KMS-11 (cell line): ENCODE results near the gene BEX4.
A peak's percentile ranks its signal among the peaks of the same experiment; 100 is the strongest.

Experiments
- H2AFZ ChIP-seq: fragments of 200-600 bp; sonication (generic); 2 replicates; pipeline ENCODE4 v1.6.1; 2016; ENCODE audit warnings: antibody characterized with exemption, mixed run types, low read depth
- H3K27ac ChIP-seq: fragments of 200-600 bp; sonication (generic); 2 replicates; pipeline ENCODE4 v1.6.1; 2016; ENCODE audit warnings: mild to moderate bottlenecking, mixed run types
- H3K27me3 ChIP-seq: fragments of 200-600 bp; sonication (generic); 2 replicates; pipeline ENCODE4 v1.6.1; 2017; ENCODE audit warnings: mild to moderate bottlenecking, low read depth, mixed run types, moderate library complexity; ENCODE audit not compliant: insufficient read depth
- H3K36me3 ChIP-seq: fragments of 200-600 bp; sonication (generic); 2 replicates; pipeline ENCODE4 v1.6.1; 2017; ENCODE audit warnings: mild to moderate bottlenecking, mixed run types; ENCODE audit not compliant: insufficient read depth
- H3K4me1 ChIP-seq: fragments of 200-600 bp; sonication (generic); 2 replicates; pipeline ENCODE4 v1.6.1; 2016; ENCODE audit warnings: mild to moderate bottlenecking, low read depth, mixed run types; ENCODE audit not compliant: poor library complexity, severe bottlenecking
- H3K4me2 ChIP-seq: fragments of 200-600 bp; sonication (generic); 2 replicates; pipeline ENCODE4 v1.7.0; 2016; ENCODE audit warnings: mild to moderate bottlenecking, mixed run types
- H3K4me3 ChIP-seq: fragments of 200-600 bp; sonication (generic); IDR thresholded peaks from 2 replicates; pipeline ENCODE4 v1.6.1; 2017; ENCODE audit warnings: low read depth, low read length, mixed read lengths; ENCODE audit not compliant: insufficient read depth
- H3K79me2 ChIP-seq: fragments of 200-600 bp; sonication (generic); 2 replicates; pipeline ENCODE4 v1.6.1; 2016; ENCODE audit warnings: low read depth, mixed run types; ENCODE audit not compliant: insufficient read depth
- H3K9ac ChIP-seq: fragments of 200-600 bp; sonication (generic); 2 replicates; pipeline ENCODE4 v1.6.1; 2016; ENCODE audit warnings: mild to moderate bottlenecking, mixed run types
- H4K20me1 ChIP-seq: fragments of 200-600 bp; sonication (generic); 2 replicates; pipeline ENCODE4 v1.6.1; 2016; ENCODE audit warnings: mild to moderate bottlenecking, mixed run types; ENCODE audit not compliant: insufficient read depth
- TF ChIP-seq, protein P1 (sequence below): fragments of 200-600 bp; sonication (generic); conservative IDR thresholded peaks from 2 replicates; pipeline ENCODE4 v1.6.1; 2017; ENCODE audit warnings: low read depth, mild to moderate bottlenecking, antibody characterized with exemption, low read length, moderate library complexity, mixed read lengths

Gene BEX4

GRCh38 chrX:103236296-103236695, 21.4 kb downstream of the BEX4 start:
- H3K4me3 ChIP-seq: no peak overlapping the region
- H3K79me2 ChIP-seq: no peaks in the 10 kb centered on the region
- no peaks in the 10 kb centered on the region for H4K20me1 ChIP-seq
- no peaks in the 10 kb centered on the region for H3K36me3 ChIP-seq
- TF ChIP-seq, protein P1, sequence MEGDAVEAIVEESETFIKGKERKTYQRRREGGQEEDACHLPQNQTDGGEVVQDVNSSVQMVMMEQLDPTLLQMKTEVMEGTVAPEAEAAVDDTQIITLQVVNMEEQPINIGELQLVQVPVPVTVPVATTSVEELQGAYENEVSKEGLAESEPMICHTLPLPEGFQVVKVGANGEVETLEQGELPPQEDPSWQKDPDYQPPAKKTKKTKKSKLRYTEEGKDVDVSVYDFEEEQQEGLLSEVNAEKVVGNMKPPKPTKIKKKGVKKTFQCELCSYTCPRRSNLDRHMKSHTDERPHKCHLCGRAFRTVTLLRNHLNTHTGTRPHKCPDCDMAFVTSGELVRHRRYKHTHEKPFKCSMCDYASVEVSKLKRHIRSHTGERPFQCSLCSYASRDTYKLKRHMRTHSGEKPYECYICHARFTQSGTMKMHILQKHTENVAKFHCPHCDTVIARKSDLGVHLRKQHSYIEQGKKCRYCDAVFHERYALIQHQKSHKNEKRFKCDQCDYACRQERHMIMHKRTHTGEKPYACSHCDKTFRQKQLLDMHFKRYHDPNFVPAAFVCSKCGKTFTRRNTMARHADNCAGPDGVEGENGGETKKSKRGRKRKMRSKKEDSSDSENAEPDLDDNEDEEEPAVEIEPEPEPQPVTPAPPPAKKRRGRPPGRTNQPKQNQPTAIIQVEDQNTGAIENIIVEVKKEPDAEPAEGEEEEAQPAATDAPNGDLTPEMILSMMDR: no peak
- no peak overlapping the region for H3K27ac ChIP-seq
- no peaks in the 10 kb centered on the region for H3K4me1 ChIP-seq
- H2AFZ ChIP-seq: no peak overlapping the region
- H3K4me2 ChIP-seq: no peak overlapping the region
- H3K9ac ChIP-seq: no peak overlapping the region
- no peaks in the 10 kb centered on the region for H3K27me3 ChIP-seq

- no peak overlapping the region for H2AFZ ChIP-seq
Observed at GRCh38 chrX:103240155-103240554, 25.2 kb downstream of the BEX4 start.

DNA sequence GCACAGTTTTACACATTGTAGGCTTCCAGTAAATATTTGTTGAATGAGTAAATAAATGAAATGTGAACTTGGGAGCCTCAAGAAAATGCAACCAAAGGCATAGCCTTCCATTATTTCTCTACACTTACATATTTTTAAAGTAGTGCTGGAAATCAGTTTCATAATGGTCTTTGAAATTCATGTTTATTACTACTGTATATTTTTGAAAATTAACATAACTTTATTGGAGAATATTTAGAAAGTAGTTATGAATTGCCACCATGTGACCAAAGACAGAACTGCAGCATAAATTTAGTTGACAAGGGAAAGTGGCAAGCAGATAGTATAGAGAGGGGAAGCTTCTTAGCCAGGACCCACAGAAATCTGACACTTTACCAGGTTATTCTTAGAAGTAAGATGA, 33.6 kb downstream of the BEX4 start:
- Histone ChIP-seq H3K27ac (no peak overlapping the region), H3K4me2 (no peak overlapping the region), H3K9ac (no peak overlapping the region), H3K36me3 (no peaks in the 10 kb centered on the region), H3K79me2 (no peaks in the 10 kb centered on the region), H2AFZ (no peak overlapping the region), H4K20me1 (no peaks in the 10 kb centered on the region), H3K4me3 (no peak overlapping the region), H3K4me1 (peaks cover 8% of the 10 kb centered on the region), H3K27me3 (no peaks in the 10 kb centered on the region)
- TF ChIP-seq, protein P1: peak; percentile 55; the same call in 1 of the 2 replicates

More at GRCh38 chrX:103240155-103240554, 25.2 kb downstream of the BEX4 start:
- H3K27ac ChIP-seq: no peak overlapping the region
- H3K27me3 ChIP-seq: no peaks in the 10 kb centered on the region
- no peaks in the 10 kb centered on the region for H3K4me1 ChIP-seq
- H3K9ac ChIP-seq: no peak overlapping the region
- no peak overlapping the region for H3K4me2 ChIP-seq
- no peaks in the 10 kb centered on the region for H3K36me3 ChIP-seq
- TF ChIP-seq, protein P1: no peak
- H3K79me2 ChIP-seq: no peaks in the 10 kb centered on the region
- no peak overlapping the region for H3K4me3 ChIP-seq
- H4K20me1 ChIP-seq: no peaks in the 10 kb centered on the region

DNA sequence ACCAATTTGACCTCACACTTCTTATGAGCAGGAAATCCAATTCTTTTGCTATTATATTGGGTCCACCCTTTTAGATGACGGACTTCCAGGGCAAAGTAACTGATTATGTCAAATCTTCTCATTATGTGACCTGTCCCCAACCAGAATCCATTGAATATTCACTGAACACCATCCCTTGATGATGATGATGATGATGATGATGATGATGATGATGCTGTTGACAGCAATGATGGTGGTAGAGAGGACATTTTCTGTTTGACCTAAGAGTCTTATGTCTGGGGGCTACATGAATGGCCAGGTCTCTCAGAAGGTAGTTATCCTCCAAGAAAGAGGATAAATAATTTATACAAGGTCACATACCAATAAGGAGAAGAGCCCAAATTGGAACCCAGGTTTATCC, 34.9 kb downstream of the BEX4 start:
- Histone ChIP-seq H3K4me3 (no peak overlapping the region), H3K27ac (no peak overlapping the region), H3K79me2 (no peaks in the 10 kb centered on the region), H4K20me1 (no peaks in the 10 kb centered on the region), H3K36me3 (no peaks in the 10 kb centered on the region), H2AFZ (no peak overlapping the region), H3K9ac (no peak overlapping the region), H3K27me3 (no peaks in the 10 kb centered on the region), H3K4me1 (peaks cover 8% of the 10 kb centered on the region), H3K4me2 (no peak overlapping the region)
- TF ChIP-seq, protein P1: no peak
